Measurements from ENCODE around the gene CYP39A1.

DNA sequence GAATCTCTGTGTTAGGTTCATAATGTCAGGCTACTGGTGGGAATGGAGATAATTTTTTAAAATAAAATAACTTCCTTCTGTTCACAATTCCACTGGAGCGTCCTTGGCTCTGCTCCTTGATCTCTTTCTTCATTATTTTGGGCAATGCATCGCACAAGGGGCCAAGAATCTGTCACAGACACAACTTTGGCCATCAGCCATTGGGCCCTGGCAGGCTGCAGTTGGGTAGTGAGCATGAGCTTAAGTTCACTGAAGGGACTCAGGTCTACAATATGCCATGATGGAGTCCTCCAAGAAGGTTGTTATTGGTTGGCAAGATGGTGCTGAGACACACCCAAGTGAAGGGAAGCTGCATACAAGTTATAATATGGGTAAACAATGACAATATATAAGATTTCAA is 40.0 kb downstream of the CYP39A1 start:
- TF ChIP-seq, protein P1, sequence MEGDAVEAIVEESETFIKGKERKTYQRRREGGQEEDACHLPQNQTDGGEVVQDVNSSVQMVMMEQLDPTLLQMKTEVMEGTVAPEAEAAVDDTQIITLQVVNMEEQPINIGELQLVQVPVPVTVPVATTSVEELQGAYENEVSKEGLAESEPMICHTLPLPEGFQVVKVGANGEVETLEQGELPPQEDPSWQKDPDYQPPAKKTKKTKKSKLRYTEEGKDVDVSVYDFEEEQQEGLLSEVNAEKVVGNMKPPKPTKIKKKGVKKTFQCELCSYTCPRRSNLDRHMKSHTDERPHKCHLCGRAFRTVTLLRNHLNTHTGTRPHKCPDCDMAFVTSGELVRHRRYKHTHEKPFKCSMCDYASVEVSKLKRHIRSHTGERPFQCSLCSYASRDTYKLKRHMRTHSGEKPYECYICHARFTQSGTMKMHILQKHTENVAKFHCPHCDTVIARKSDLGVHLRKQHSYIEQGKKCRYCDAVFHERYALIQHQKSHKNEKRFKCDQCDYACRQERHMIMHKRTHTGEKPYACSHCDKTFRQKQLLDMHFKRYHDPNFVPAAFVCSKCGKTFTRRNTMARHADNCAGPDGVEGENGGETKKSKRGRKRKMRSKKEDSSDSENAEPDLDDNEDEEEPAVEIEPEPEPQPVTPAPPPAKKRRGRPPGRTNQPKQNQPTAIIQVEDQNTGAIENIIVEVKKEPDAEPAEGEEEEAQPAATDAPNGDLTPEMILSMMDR (IDR thresholded peaks at IDR 0.05 in 2 of 3, conservative IDR thresholded peaks at IDR 0.05 in 1 of 3; ENCODE audit: insufficient read depth in 2 of 3, low read depth in 1 of 3, low read length in 3 of 3) = no peak
- TF ChIP-seq MCM7 (IDR thresholded peaks at IDR 0.05) = no peak
- TF ChIP-seq, protein P2, sequence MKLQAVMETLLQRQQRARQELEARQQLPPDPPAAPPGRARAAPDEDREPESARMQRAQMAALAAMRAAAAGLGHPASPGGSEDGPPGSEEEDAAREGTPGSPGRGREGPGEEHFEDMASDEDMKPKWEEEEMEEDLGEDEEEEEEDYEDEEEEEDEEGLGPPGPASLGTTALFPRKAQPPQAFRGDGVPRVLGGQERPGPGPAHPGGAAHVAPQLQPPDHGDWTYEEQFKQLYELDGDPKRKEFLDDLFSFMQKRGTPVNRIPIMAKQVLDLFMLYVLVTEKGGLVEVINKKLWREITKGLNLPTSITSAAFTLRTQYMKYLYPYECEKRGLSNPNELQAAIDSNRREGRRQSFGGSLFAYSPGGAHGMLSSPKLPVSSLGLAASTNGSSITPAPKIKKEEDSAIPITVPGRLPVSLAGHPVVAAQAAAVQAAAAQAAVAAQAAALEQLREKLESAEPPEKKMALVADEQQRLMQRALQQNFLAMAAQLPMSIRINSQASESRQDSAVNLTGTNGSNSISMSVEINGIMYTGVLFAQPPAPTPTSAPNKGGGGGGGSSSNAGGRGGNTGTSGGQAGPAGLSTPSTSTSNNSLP (IDR thresholded peaks at IDR 0.05; ENCODE audit: borderline replicate concordance, low read depth, low read length) = no peak

All from K562 (cell line).